GM20000 (cell line): ENCODE measurements around the gene C1orf53.

Experiments
- DNase-seq: peaks from one replicate; pipeline ENCODE4 v3.0.0; 2012; ENCODE audit warnings: low spot score
- TF ChIP-seq, protein P1 (sequence below): IDR thresholded peaks from 2 replicates; pipeline ENCODE4 v1.5.1; 2012; ENCODE audit warnings: mild to moderate bottlenecking, control low read depth; ENCODE audit errors: extremely low read depth, missing control alignments

C1orf53 gene

DNA sequence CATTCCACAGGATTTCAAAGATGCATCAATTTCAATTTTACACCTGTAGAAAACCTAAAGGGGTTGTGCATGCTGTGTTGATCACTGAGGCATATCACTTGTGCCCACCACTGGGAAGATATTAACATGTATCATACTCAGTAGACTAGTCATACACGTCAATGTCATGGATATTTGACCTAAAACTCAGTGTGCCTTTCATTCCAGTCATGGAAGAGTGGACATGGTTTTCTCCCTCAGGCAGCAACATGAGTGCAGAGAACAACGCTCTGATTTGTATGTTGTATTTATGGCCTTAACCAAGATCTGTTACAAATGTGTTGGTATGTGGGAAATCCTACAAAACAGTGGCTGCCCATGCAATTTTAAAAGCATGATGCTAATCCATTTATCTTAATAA is 6.1 kb upstream of the C1orf53 start:
- DNase-seq: no peak
- TF ChIP-seq, protein P1, sequence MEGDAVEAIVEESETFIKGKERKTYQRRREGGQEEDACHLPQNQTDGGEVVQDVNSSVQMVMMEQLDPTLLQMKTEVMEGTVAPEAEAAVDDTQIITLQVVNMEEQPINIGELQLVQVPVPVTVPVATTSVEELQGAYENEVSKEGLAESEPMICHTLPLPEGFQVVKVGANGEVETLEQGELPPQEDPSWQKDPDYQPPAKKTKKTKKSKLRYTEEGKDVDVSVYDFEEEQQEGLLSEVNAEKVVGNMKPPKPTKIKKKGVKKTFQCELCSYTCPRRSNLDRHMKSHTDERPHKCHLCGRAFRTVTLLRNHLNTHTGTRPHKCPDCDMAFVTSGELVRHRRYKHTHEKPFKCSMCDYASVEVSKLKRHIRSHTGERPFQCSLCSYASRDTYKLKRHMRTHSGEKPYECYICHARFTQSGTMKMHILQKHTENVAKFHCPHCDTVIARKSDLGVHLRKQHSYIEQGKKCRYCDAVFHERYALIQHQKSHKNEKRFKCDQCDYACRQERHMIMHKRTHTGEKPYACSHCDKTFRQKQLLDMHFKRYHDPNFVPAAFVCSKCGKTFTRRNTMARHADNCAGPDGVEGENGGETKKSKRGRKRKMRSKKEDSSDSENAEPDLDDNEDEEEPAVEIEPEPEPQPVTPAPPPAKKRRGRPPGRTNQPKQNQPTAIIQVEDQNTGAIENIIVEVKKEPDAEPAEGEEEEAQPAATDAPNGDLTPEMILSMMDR: no peak

DNA sequence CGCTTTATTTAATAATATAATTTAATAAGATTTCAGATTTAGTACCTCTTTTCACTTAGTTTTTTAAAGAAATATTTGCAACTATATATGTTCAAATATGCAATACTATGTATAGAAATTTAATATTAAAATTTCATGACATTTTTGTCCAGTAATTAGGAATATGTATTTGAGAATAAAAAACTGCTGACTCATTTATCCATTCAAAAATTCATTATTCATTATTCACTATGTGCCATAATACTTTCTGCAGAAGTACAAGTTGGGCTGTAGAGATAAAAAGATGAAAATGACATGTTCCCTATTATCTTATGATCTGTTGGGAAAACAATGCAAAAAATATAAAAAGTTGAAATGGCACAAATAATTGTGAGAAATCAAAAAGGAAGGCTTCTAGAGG is 3.4 kb upstream of the C1orf53 start:
- DNase-seq: no peak
- TF ChIP-seq, protein P1: no peak

DNA sequence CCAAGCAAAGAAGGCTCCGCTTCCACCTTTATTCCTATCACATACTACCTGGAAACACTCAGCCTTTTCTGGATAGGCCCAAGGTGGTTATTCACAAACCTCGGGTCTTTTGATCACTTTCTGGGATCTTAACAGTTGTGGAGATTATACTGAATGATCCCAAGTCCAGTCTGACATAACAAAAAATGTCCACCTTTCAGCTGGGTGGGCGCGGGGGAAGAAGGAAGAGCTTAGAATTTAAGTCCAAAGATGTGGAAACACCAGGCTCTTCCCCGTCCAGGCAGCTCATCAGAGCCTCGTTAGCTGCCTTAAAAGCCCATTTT is 338 bp upstream of the C1orf53 start:
- no peak for DNase-seq
- TF ChIP-seq, protein P1: no peak

DNA sequence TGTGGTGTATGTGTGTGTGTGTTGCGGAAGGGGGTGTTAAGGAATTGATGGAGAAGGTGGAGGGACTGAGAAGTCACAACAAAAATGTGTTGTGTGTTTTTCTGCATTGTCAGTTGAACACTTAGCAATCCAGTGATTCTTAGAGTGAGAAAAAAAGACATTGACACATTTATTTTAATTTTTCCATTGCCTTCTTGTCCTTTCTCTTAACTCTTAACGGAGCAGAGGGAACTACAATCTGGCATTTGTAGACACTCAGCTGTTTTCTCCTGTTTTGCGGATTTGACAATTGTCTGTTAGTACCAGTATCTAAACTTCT is 725 bp downstream of the C1orf53 start:
- TF ChIP-seq, protein P1: no peak
- DNase-seq: no peak

DNA sequence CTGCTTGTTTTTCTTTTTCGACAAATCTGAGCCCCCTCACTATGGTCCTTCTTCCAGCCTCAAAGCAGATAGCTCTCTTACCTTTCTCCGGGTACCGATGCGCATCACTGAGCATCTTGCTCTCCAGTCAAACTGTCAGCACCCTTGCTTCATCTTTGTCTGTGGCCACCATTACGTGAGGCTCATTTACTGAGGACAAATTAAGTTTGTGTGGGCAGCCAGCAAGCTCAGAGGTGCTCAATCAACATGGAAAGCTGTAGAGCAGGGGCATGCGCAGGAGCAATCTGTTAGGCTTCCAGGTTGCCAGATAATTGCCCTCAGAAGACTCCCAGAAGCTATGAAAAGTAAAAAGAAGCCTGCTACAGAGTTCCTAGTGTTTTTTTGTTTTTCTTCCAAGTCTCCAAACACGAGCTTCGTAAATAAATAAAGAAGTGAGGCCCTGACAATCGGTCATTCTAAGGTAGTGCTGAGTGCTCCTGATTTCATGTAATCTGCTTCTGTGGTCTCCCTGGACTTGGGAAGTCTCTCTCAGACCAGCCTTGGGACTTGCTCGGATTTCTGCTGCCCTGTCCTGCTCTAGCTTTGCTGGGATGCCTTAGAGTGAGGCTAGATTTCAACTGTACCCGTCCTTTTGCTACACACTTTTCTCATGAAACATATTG is 1.8 kb downstream of the C1orf53 start:
- TF ChIP-seq, protein P1: no peak
- DNase-seq: no peak

DNA sequence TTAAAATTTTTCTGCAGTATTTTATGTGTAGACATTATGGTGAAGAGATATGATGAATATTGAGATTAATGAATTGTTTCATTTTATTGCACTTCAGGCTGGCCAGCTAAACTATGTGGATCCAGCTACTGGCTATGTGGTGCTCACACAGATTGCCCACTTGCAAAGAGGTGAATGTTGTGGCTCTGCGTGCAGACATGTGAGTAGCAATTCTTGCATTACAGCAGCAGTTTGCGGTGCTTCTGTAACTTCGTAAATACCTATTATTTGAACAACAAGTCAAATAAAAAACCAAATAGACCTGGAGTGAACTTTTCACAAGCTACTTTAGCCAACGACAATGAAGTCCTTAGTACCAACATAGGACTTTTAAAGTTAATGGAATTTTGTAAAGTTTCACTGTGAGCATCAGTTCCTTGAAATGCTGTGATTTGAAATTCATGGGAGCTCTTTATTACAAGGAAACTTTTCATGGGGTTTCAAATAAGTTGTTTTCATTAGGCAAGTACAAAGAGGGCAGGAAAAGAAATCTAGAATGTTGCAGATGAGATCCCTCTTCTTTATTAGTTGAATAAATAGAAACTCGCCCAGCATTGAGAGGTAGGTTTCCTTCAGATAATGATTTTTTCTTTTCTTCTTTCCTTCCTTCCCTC is 3.4 kb downstream of the C1orf53 start:
- no peak for DNase-seq
- TF ChIP-seq, protein P1: no peak

DNA sequence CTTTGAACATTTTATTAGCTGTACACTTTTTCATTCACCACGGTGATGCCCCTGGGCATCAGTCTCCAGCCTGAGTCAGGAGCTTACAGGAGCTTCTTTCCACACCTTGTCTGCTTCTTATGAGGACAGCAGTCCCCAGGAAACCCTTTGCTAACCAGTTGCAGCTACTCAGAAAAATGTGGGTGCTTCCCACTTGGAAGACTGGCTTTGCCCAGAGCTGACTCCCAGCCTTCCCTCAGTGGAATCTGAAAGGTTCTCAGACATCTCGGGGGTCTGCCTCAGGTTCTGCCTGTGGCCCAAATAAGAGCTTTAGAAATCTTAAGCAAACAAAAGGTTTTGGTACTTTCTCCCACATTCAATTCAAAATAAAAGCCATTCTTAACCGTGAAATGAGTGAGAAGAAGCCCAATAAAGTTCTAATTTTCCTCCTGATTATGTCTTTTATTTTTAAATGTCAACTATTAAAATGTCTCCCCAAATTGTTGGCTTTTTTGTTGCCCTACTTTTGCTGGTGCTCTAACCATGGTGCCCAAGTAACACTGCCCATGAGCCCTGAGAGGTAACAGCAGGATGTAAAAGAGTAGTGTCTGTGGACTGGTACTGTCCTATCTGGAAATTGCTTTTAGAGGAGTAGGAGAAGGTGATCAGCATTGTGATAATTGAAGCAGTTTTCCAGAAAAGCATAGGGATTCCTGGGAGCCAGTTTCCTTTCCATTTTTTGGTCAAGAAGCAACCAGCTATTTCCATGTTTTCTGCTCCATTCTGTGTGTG is 5.6 kb downstream of the C1orf53 start:
- TF ChIP-seq, protein P1: no peak
- no peak for DNase-seq
